ENCODE measurements around the gene MME. TPM values are rescaled to one million over a fixed set of nuclear protein-coding genes. Genes with fewer than 3 reads are reported as not detected.

The MME gene
- total and polyA plus RNA-seq, 2 of the 4 experiments (the other 2 are of a cell fraction), result 11.7 to 22.8 TPM

DNA sequence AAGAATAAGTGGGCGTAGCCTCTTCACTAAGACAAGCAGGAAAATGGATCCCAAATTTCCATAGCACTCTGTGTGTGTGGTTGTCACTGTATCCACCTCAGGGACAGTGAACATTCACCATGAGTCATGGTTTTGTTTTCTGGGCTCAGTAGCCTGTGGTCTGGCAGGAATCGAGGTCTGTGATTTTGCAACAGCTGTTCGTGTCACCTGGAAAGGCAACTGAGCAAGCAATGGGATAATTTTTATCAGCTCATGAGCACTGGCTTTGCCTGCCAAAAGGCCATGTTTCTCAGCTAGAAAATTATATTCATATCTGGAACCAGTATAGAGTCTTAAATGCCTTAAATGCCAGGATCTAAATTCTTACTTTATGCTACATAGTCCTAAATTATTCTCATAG, 152.5 kb downstream of the MME start:
- Histone ChIP-seq H3K18ac (ENCODE audit: low read depth, low read length) (no peak overlapping the region), H3K56ac (ENCODE audit: extremely low read depth, insufficient read depth, low read length) (no peak overlapping the region), H3K4me1 (ENCODE audit: control insufficient read depth, insufficient read depth, low read length) (peaks cover 3% of the 10 kb centered on the region), H3K4ac (ENCODE audit: low read depth, low read length) (peak overlapping the region; percentile 54; the same call in 1 of the 2 replicates), H3K27me3 (ENCODE audit: control insufficient read depth, insufficient read depth, low read length) (no peaks in the 10 kb centered on the region), H2AK5ac (ENCODE audit: low read depth, low read length) (no peak overlapping the region), H3K27ac (ENCODE audit: insufficient read depth, low read length) (no peak overlapping the region), H2BK120ac (ENCODE audit: low read depth, low read length) (no peak overlapping the region), H3K9me1 (ENCODE audit: insufficient read depth, low read length) (peaks cover 7% of the 10 kb centered on the region), H3K4me3 (ENCODE audit: insufficient read depth, low read depth, low read length) (no peak overlapping the region), H2BK20ac (ENCODE audit: low read depth, low read length) (peak overlapping the region; percentile 49; the same call in 1 of the 2 replicates), H2BK5ac (ENCODE audit: low read depth, low read length, poor library complexity, severe bottlenecking) (peak overlapping the region; percentile 52), H4K91ac (ENCODE audit: insufficient read depth, low read depth, low read length) (0 out of 2 replicates have a peak overlapping the region, but pooled peaks have one; percentile 31), H4K5ac (ENCODE audit: low read depth, low read length) (no peak overlapping the region), H4K8ac (ENCODE audit: low read depth in 2 of 2, low read length in 2 of 2) (no peak overlapping the region), H2AK9ac (replicated peaks; ENCODE audit: low read depth, low read length, poor library complexity) (no peak overlapping the region), H3K9me3 (ENCODE audit: control insufficient read depth, insufficient read depth, low read length) (no peaks in the 10 kb centered on the region), H4K20me1 (ENCODE audit: insufficient read depth, low read length) (no peaks in the 10 kb centered on the region), H3K23ac (ENCODE audit: low read depth, low read length) (no peak overlapping the region), H3K79me1 (ENCODE audit: low read depth in 1 of 2, low read length in 2 of 2) (no peaks in the 10 kb centered on the region), H2AFZ (replicated peaks; ENCODE audit: low read length, poor library complexity) (no peak overlapping the region), H2BK15ac (ENCODE audit: low read depth, low read length) (no peak overlapping the region), H3K14ac (replicated peaks; ENCODE audit: low read depth, low read length) (no peak overlapping the region), H3K36me3 (ENCODE audit: control insufficient read depth, insufficient read depth, low read length) (no peaks in the 10 kb centered on the region), H3K9ac (ENCODE audit: low read depth, low read length) (no peak overlapping the region), H3K4me2 (ENCODE audit: low read depth, low read length) (no peak overlapping the region)
- TF ChIP-seq CEBPB (IDR thresholded peaks at IDR 0.05; ENCODE audit: low read depth, low read length), result peak; percentile 96
- no peak for TF ChIP-seq BHLHE40 (IDR thresholded peaks at IDR 0.05; ENCODE audit: low read depth, low read length)
- TF ChIP-seq FOS (IDR thresholded peaks at IDR 0.05; ENCODE audit: low read depth, low read length), result peak; percentile 74
- no peak for TF ChIP-seq ELK1 (IDR thresholded peaks at IDR 0.05; ENCODE audit: borderline replicate concordance, low read depth, low read length)
- no peak for TF ChIP-seq POLR2A (IDR thresholded peaks at IDR 0.05; ENCODE audit: low read depth, low read length)
- peak; percentile 51; the same call in 1 of the 2 replicates for TF ChIP-seq NFE2L2 (IDR thresholded peaks at IDR 0.05; ENCODE audit: low read depth, low read length)
- no CpG with 5 or more reads among the region's 3 CpGs for WGBS, 2 experiments (ENCODE audit: extremely low coverage in 2 of 2, insufficient read length in 1 of 2)
- dilution Hi-C loops (cut with HindIII; ENCODE audit: low sequenced_read_pairs, unreplicated experiment), result no loop called here
- peak; percentile 76 for ATAC-seq (ENCODE audit: low read depth)
- BruUV-seq (replicated peaks), result no TSS peak
- DNase-seq, result peak; percentile 92
- intact Hi-C loops (cut with micrococcal nuclease), result no loop called here
- ChIA-PET POLR2A (ENCODE audit: unreplicated experiment) (no interaction called here), CTCF (no interaction called here)
- in situ Hi-C loops (cut with MboI; ENCODE audit: low sequenced_read_pairs), result no loop called here
